Measurements from ENCODE around the gene ARRDC5. TPM values are rescaled to one million over a fixed set of nuclear protein-coding genes. Genes with fewer than 3 reads are reported as not detected.
"Not testable (repeated sequence)": the region's sequence is repeated elsewhere in the genome, so short reads cannot be mapped to it uniquely, and the experiment has no call there.

Gene ARRDC5
- total RNA-seq, 1 donor from 2014 or later, result not detected

- no peak for TF ChIP-seq CTCF (IDR thresholded peaks at IDR 0.05; ENCODE audit: insufficient read depth, low read length, severe bottlenecking)
- Histone ChIP-seq H3K36me3 (ENCODE audit: control insufficient read depth, insufficient read depth, low read length) (no peaks in the 10 kb centered on the region), H3K27me3 (ENCODE audit: control insufficient read depth, insufficient read depth, low read length) (no peaks in the 10 kb centered on the region), H3K4me3 (ENCODE audit: low read depth, low read length) (no peak overlapping the region)
- DNase-seq (ENCODE audit: low read depth) (peak; percentile 65), FAIRE-seq (no peak)
These were observed 6.3 kb downstream of the ARRDC5 start for GRCh38 chr19:4896372-4896771.

- FAIRE-seq, result not testable (repeated sequence)
These were observed 9.7 kb downstream of the ARRDC5 start for GRCh38 chr19:4892962-4893361.

GRCh38 chr19:4891066-4891465 lies 11.6 kb downstream of the ARRDC5 start:
- Histone ChIP-seq H3K36me3 (ENCODE audit: control insufficient read depth, insufficient read depth, low read length) (no peaks in the 10 kb centered on the region), H3K4me3 (ENCODE audit: low read depth, low read length) (no peak overlapping the region), H3K27me3 (ENCODE audit: control insufficient read depth, insufficient read depth, low read length) (no peaks in the 10 kb centered on the region)
- DNase-seq (ENCODE audit: low read depth) (no peak), FAIRE-seq (no peak)
- no peak for TF ChIP-seq CTCF (IDR thresholded peaks at IDR 0.05; ENCODE audit: insufficient read depth, low read length, severe bottlenecking)

More at GRCh38 chr19:4892962-4893361, 9.7 kb downstream of the ARRDC5 start:
- H3K4me3 ChIP-seq (ENCODE audit: low read depth, low read length); DNase-seq (ENCODE audit: low read depth); H3K36me3 ChIP-seq (ENCODE audit: control insufficient read depth, insufficient read depth, low read length); H3K27me3 ChIP-seq (ENCODE audit: control insufficient read depth, insufficient read depth, low read length): not testable (repeated sequence)

- Histone ChIP-seq H3K36me3 (ENCODE audit: control insufficient read depth, insufficient read depth, low read length) (no peaks in the 10 kb centered on the region), H3K27me3 (ENCODE audit: control insufficient read depth, insufficient read depth, low read length) (no peaks in the 10 kb centered on the region), H3K4me3 (ENCODE audit: low read depth, low read length) (no peak overlapping the region)
- FAIRE-seq (no peak), DNase-seq (ENCODE audit: low read depth) (peak; percentile 95)
- no peak for TF ChIP-seq CTCF (IDR thresholded peaks at IDR 0.05; ENCODE audit: insufficient read depth, low read length, severe bottlenecking)
These were observed 13.5 kb downstream of the ARRDC5 start for GRCh38 chr19:4889034-4889815.

- not testable (repeated sequence) for H3K36me3 ChIP-seq (ENCODE audit: control insufficient read depth, insufficient read depth, low read length); H3K27me3 ChIP-seq (ENCODE audit: control insufficient read depth, insufficient read depth, low read length); FAIRE-seq; H3K4me3 ChIP-seq (ENCODE audit: low read depth, low read length); DNase-seq (ENCODE audit: low read depth)
These were observed 14.9 kb downstream of the ARRDC5 start for GRCh38 chr19:4887803-4888202.

GRCh38 chr19:4884993-4885392 lies 17.7 kb downstream of the ARRDC5 start:
- not testable (repeated sequence) for DNase-seq (ENCODE audit: low read depth); H3K27me3 ChIP-seq (ENCODE audit: control insufficient read depth, insufficient read depth, low read length); H3K4me3 ChIP-seq (ENCODE audit: low read depth, low read length); H3K36me3 ChIP-seq (ENCODE audit: control insufficient read depth, insufficient read depth, low read length); FAIRE-seq

- H3K4me3 ChIP-seq (ENCODE audit: low read depth, low read length); DNase-seq (ENCODE audit: low read depth); H3K27me3 ChIP-seq (ENCODE audit: control insufficient read depth, insufficient read depth, low read length); H3K36me3 ChIP-seq (ENCODE audit: control insufficient read depth, insufficient read depth, low read length); FAIRE-seq: not testable (repeated sequence)
These were observed 19.8 kb downstream of the ARRDC5 start for GRCh38 chr19:4882874-4883273.

- FAIRE-seq (no peak), DNase-seq (ENCODE audit: low read depth) (no peak)
- no peaks in the 10 kb centered on the region for H3K27me3 ChIP-seq (ENCODE audit: control insufficient read depth, insufficient read depth, low read length)
- H3K36me3 ChIP-seq (ENCODE audit: control insufficient read depth, insufficient read depth, low read length), result no peaks in the 10 kb centered on the region
- no peak for TF ChIP-seq CTCF (IDR thresholded peaks at IDR 0.05; ENCODE audit: insufficient read depth, low read length, severe bottlenecking)
- no peak overlapping the region for H3K4me3 ChIP-seq (ENCODE audit: low read depth, low read length)
These were observed 23.7 kb downstream of the ARRDC5 start for GRCh38 chr19:4879041-4879440.

Data from bronchial epithelial cell (primary cell).